GM12873 (cell line): ENCODE measurements around the gene CDYL2.

Experiments
- CTCF ChIP-seq: IDR thresholded peaks from 2 replicates; pipeline ENCODE4 v1.5.1; 2012; ENCODE audit warnings: low read depth, mild to moderate bottlenecking, moderate library complexity, low read length, control low read depth; ENCODE audit not compliant: insufficient read depth; ENCODE audit errors: missing control alignments

The CDYL2 gene

GRCh38 chr16:80844395-80844794, 40.0 kb upstream of the CDYL2 start:
- no peak for TF ChIP-seq CTCF

GRCh38 chr16:80841231-80841630, 36.8 kb upstream of the CDYL2 start:
- TF ChIP-seq CTCF: no peak

- TF ChIP-seq CTCF: no peak
These were observed 33.2 kb upstream of the CDYL2 start for GRCh38 chr16:80837533-80838147.

GRCh38 chr16:80836846-80837245, 32.4 kb upstream of the CDYL2 start:
- no peak for TF ChIP-seq CTCF

- no peak for TF ChIP-seq CTCF
These were observed 31.8 kb upstream of the CDYL2 start for GRCh38 chr16:80836202-80836601.

- TF ChIP-seq CTCF: no peak
These were observed 26.6 kb upstream of the CDYL2 start for GRCh38 chr16:80831039-80831438.

GRCh38 chr16:80828495-80828894, 24.1 kb upstream of the CDYL2 start:
- no peak for TF ChIP-seq CTCF
